ENCODE measurements around the gene MKNK2. TPM values are rescaled to one million over a fixed set of nuclear protein-coding genes. Genes with fewer than 3 reads are reported as not detected.

MKNK2 gene
- total and polyA plus RNA-seq, 10 of the 15 experiments (the other 5 are each of a cell fraction or from before 2014, with no cell fraction given): 9.6 to 365 (median 69.9) TPM

DNA sequence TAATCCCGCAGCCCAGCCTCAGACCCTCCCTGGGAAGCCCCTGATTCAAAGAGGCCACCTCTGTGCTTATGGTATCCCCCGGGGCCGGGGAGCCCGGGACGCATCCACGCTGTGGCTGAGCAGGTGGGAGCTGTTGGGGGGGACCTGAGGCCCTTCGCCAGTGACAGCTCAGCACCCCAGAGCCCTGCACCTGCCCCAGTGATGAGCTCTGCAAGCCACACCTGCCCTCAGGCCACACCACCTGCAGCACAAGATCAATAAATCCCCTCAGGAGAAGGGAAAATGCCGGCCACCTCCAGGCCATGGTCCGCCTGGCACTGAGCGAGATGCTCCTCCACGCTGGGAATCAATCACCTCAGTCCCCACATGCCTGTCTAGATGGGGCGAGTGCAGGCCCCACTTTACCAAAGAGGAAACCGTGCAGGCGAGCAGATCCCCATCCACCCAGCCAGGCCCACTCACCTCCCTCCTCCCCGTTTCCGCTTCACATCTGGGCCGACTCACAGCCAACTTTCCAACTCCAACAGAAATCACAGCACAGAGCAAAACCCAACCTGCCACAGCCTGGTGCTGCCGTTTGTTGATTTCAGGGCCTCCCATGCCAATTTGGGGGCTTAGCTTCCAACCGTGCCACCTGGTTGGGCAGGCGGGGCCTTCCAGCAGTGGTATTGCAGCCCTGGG is 32.3 kb upstream of the MKNK2 start (continued):
- TF ChIP-seq POU2F2 (IDR thresholded peaks at IDR 0.05; ENCODE audit: borderline replicate concordance, low read depth, low read length): no peak
- no peak for TF ChIP-seq POLR2AphosphoS2 (IDR thresholded peaks at IDR 0.05; ENCODE audit: low read depth, low read length)
- TF ChIP-seq LARP7 (IDR thresholded peaks at IDR 0.05): peak; percentile 53; the same call in 1 of the 2 replicates
- TF ChIP-seq TAF1 (IDR thresholded peaks at IDR 0.05; ENCODE audit: borderline replicate concordance, low read depth, low read length): peak; percentile 49; the same call in 1 of the 2 replicates
- TF ChIP-seq BMI1 (IDR thresholded peaks at IDR 0.05; ENCODE audit: borderline replicate concordance): no peak
- TF ChIP-seq ZNF687 (IDR thresholded peaks at IDR 0.05): peak; percentile 17; the same call in 1 of the 2 replicates
- 0 out of 4 replicates have a peak, but pooled peaks of 1 of the 2 experiments have one; percentile 14 for TF ChIP-seq BHLHE40 (IDR thresholded peaks at IDR 0.05; ENCODE audit: borderline replicate concordance in 1 of 2, low read depth in 2 of 2, low read length in 1 of 2)
- TF ChIP-seq TCF3 (IDR thresholded peaks at IDR 0.05; ENCODE audit: borderline replicate concordance, insufficient read depth, low read depth, low read length): peak; percentile 36; the same call in 1 of the 2 replicates
- TF ChIP-seq NKRF (conservative IDR thresholded peaks at IDR 0.05): peak; percentile 30
- TF ChIP-seq FOXM1 (IDR thresholded peaks at IDR 0.05; ENCODE audit: low read depth, low read length): no peak
- peak in 1 of 2 experiments; percentile 15; a peak in 1 of 3 replicates for TF ChIP-seq EGR1 (IDR thresholded peaks at IDR 0.05; ENCODE audit: borderline replicate concordance in 1 of 2, low read depth in 2 of 2, low read length in 2 of 2)
- no peak; the same call in 1 of the 2 replicates for TF ChIP-seq TBL1XR1 (IDR thresholded peaks at IDR 0.05; ENCODE audit: low read depth, low read length)
- TF ChIP-seq SUZ12 (IDR thresholded peaks at IDR 0.05; ENCODE audit: unreplicated experiment): no peak
- TF ChIP-seq, protein P1, sequence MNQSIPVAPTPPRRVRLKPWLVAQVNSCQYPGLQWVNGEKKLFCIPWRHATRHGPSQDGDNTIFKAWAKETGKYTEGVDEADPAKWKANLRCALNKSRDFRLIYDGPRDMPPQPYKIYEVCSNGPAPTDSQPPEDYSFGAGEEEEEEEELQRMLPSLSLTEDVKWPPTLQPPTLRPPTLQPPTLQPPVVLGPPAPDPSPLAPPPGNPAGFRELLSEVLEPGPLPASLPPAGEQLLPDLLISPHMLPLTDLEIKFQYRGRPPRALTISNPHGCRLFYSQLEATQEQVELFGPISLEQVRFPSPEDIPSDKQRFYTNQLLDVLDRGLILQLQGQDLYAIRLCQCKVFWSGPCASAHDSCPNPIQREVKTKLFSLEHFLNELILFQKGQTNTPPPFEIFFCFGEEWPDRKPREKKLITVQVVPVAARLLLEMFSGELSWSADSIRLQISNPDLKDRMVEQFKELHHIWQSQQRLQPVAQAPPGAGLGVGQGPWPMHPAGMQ (IDR thresholded peaks at IDR 0.05; ENCODE audit: borderline replicate concordance): no peak
- TF ChIP-seq POLR2AphosphoS5 (IDR thresholded peaks at IDR 0.05; ENCODE audit: low read length): peak; percentile 82; the same call in 1 of the 2 replicates
- TF ChIP-seq, protein P2, sequence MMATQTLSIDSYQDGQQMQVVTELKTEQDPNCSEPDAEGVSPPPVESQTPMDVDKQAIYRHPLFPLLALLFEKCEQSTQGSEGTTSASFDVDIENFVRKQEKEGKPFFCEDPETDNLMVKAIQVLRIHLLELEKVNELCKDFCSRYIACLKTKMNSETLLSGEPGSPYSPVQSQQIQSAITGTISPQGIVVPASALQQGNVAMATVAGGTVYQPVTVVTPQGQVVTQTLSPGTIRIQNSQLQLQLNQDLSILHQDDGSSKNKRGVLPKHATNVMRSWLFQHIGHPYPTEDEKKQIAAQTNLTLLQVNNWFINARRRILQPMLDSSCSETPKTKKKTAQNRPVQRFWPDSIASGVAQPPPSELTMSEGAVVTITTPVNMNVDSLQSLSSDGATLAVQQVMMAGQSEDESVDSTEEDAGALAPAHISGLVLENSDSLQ (IDR thresholded peaks at IDR 0.05): no peak
- TF ChIP-seq KLF5 (IDR thresholded peaks at IDR 0.05; ENCODE audit: partially characterized antibody): no peak
- no peak for TF ChIP-seq BCL11A (IDR thresholded peaks at IDR 0.05; ENCODE audit: low read depth, low read length)
- TF ChIP-seq ATF7 (IDR thresholded peaks at IDR 0.05; ENCODE audit: low read depth): no peak
- no peak for TF ChIP-seq FOXK2 (IDR thresholded peaks at IDR 0.05)
